Adipose tissue (tissue), 3 donors: ENCODE measurements around the gene LPP. TPM values are rescaled to one million over a fixed set of nuclear protein-coding genes. Genes with fewer than 3 reads are reported as not detected.
"Not testable (repeated sequence)": the region's sequence is repeated elsewhere in the genome, so short reads cannot be mapped to it uniquely, and the experiment has no call there.

Source experiments
- H3K27ac ChIP-seq: one replicate; pipeline ENCODE4 v1.5.1; 2013; ENCODE audit warnings: low read depth, low read length
- WGBS, 3 donors: extraction: QIAGEN DNeasy Blood & Tissue Kit; methylation state at CpG; one replicate each; pipeline ENCODE4 v1.1.7; 2013; 5-methylcytosine and 5-hydroxymethylcytosine counted together
- polyA plus RNA-seq, 3 donors: library from polyadenylated mRNA; stranded (reverse); fragments of 200-250 nt; gene quantifications; one replicate each; pipeline ENCODE4 v1.2.3, GENCODE V29; 2013
- donor health status: healthy with polysubstance abuse.
- donor health status: Bipolar disorder and iron deficiency.
- donor health status: healthy.

LPP gene
- polyA plus RNA-seq, 3 donors, result 3.6 to 25.6 (median 11.3) TPM

GRCh38 chr3:188685789-188686188 lies 531.8 kb downstream of the LPP start:
- no peak overlapping the region for H3K27ac ChIP-seq
- 97 to 100% (median 98%) methylated on average over 1 of the region's 1 CpG for WGBS, 3 donors

DNA sequence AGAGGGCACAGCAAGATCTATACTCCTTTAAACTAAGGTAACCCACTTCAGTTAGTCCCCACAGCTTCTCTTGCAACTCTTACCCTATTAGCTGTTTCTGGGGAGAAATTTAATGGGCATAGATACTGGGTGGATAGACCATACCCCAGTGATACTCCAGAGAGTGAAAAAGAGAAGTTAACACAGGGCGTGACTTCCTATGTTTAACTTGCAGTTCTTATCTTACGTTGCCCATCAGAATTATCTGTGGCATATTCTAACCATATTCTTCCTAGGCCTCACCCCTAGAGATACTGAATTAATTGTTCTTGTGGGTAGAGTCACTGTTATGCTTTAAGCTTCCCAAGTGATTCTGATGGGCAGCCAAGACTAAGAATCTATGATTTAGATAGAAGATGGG lies 532.4 kb downstream of the LPP start:
- 50 to 87% (median 72%) methylated on average over 2 of the region's 2 CpGs for WGBS, 3 donors
- no peak overlapping the region for H3K27ac ChIP-seq

DNA sequence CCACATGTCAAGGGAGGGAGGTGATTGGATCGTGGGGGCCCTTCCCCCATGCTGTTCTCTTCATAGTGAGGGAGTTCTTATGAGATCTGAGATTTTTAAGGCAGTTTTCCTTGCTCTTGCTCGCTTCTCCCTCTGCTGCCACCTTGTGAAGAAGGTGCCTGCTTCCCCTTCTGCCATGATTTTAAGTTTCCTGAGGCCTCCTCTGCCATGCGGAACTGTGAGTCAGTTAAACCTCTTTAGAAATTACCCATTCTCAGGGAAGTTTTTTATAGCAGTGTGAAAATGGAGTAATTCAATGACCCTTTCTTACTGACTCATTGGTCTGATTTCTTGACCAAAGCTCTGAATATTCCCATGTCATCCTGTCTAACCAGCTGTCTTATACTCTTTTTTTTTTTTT lies 533.4 kb downstream of the LPP start:
- H3K27ac ChIP-seq, result no peak overlapping the region
- 57 to 95% (median 79%) methylated on average over 3 of the region's 3 CpGs for WGBS, 3 donors

DNA sequence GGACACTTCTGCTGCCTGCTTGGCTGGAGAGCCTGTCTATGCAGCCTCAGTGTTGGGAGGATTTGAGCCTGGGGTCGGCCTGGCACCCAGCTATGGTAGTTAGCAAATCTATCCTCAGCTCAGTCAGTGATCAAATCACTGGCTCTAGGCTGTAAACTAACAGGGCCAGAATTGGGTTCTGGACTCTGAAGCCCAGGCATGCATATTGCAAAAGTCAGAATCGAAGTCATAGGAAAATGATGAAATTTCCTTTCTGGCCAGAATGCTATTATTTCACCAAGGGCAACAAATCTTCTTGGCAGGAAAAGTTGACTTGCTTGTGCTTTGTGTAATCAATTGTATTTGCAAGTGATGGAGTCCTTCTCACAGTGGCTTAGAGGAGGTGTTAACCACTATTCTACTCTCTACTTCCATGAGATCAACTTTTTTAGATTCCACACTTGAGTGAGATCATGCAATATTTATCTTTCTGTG lies 535.2 kb downstream of the LPP start:
- no peak overlapping the region for H3K27ac ChIP-seq
- 34 to 47% (median 45%) methylated on average over 2 of the region's 2 CpGs for WGBS, 3 donors

DNA sequence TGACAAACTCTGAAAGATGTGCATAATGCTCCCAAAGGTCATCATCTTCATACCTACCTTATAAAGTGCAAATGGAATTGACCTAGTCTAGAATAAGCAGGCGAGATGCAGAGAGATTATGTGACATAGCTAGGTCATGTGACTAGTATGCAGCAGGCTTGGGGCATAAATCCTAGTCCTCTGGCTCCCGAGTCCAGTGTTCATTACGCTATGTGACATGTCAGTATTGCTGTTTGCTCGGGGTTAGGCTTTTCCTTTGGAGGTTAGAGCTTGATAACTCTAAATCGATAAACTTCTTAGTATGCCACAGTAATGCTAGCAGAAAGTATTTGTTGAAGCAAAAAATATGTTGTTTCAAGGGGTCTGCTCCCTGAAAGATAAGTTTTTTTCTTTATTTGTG lies 536.1 kb downstream of the LPP start:
- WGBS, 3 donors, result 73 to 97% (median 95%) methylated on average over 5 of the region's 5 CpGs
- H3K27ac ChIP-seq, result no peak overlapping the region

GRCh38 chr3:188691004-188691403 lies 537.0 kb downstream of the LPP start:
- no peak overlapping the region for H3K27ac ChIP-seq
- 22 to 96% (median 95%) methylated on average over 1 of the region's 1 CpG for WGBS, 3 donors

GRCh38 chr3:188691665-188692064 lies 537.7 kb downstream of the LPP start:
- H3K27ac ChIP-seq, result no peak overlapping the region
- WGBS, 3 donors, result 93 to 97% (median 94%) methylated on average over 1 of the region's 1 CpG

DNA sequence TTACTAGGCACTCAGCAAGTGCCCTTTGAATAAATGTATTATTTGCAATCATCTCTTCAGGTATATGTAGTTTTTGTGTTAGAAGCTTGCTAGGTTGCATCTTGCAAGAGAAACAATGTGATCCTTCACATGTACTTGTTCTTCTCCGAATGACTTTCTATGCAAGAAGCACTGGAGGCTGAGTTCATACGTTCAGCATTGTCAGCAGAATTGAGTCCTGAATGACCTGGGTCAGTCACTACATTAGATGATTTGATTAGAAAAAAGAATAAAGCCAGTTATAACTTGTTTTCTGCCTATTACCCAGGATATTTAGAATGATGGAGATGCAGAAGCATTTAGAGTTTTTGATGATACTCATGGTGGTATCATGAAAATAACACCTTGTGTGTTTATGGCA lies 538.7 kb downstream of the LPP start:
- 91 to 94% (median 93%) methylated on average over 2 of the region's 2 CpGs for WGBS, 3 donors

DNA sequence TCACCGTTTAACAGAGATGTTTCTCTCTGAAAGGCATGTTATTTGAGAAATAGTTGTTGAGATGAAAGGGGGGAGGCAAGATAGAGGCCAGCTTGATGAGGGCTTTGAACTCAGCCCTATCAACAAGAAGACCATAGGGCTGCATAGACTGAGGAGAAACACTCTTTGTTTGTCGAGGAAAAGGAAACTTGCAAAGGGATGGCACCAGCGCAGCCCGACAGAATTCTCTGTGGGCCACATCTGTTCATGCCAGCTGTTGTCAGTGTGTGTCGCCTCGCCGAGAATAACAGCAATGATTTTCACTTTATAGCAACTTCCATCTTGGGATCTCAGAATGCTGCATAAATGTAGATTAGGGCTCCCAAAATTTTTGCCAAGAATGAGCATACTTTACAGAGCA lies 539.5 kb downstream of the LPP start:
- no peak overlapping the region for H3K27ac ChIP-seq
- 90 to 92% (median 91%) methylated on average over 7 of the region's 7 CpGs for WGBS, 3 donors

More for the DNA sequence above, 538.7 kb downstream of the LPP start:
- no peak overlapping the region for H3K27ac ChIP-seq

DNA sequence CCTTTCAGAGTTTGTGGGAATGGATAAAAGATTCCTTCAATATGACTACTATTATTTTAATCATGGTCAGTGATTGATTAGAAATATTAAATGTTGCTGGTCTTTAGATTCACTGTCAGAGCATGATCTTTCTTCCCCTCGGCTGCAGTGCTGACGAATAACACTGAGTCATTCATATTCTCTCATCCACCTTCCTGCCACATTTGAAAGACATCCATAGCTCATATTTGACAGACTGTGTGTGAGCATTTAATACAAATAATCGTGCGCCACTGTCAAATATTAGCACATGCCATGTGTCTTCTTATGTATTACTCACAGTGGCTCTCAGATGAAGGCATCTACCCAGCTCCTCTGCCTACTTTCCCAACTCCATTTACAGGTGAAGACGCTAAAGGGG lies 541.3 kb downstream of the LPP start:
- H3K27ac ChIP-seq, result no peak overlapping the region
- WGBS, 3 donors, result 90 to 92% (median 91%) methylated on average over 5 of the region's 5 CpGs

- no peak overlapping the region for H3K27ac ChIP-seq
- WGBS, 3 donors, result 90 to 94% (median 92%) methylated on average over 7 of the region's 7 CpGs
These were observed 543.2 kb downstream of the LPP start for GRCh38 chr3:188697127-188697526.

GRCh38 chr3:188698436-188698835 lies 544.5 kb downstream of the LPP start:
- 87 to 97% (median 97%) methylated on average over 12 of the region's 12 CpGs for WGBS, 3 donors
- no peak overlapping the region for H3K27ac ChIP-seq

GRCh38 chr3:188700501-188700900 lies 546.5 kb downstream of the LPP start:
- H3K27ac ChIP-seq, result no peak overlapping the region

- H3K27ac ChIP-seq, result no peak overlapping the region
These were observed 547.0 kb downstream of the LPP start for GRCh38 chr3:188700918-188701317.

- 59 to 68% (median 65%) methylated on average over 4 of the region's 4 CpGs for WGBS, 3 donors
- no peak overlapping the region for H3K27ac ChIP-seq
These were observed 547.6 kb downstream of the LPP start for GRCh38 chr3:188701485-188701969.

DNA sequence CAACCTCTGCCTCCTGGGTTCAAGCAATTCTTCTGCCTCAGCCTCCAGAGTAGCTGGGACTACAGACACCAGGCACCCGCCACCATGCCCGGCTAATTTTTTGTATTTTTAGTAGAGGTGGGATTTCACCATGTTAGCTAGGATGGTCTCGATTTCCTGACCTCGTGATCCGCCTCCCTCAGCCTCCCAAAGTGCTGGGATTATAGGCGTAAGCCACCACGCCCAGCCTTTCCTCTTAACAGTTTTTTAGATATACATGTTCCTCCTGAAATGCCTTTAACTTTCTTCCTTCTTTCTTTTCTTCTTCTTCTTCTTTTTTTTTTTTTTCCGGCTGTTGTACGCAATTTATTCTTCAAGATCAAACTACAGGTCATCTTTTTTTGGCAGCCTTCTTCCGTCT lies 548.1 kb downstream of the LPP start:
- H3K27ac ChIP-seq, result not testable (repeated sequence)
- WGBS, 3 donors, result 71 to 91% (median 73%) methylated on average over 10 of the region's 10 CpGs

- 94 to 100% (median 95%) methylated on average over 1 of the region's 1 CpG for WGBS, 3 donors
- H3K27ac ChIP-seq, result no peak overlapping the region
These were observed 552.2 kb downstream of the LPP start for GRCh38 chr3:188706176-188706575.

DNA sequence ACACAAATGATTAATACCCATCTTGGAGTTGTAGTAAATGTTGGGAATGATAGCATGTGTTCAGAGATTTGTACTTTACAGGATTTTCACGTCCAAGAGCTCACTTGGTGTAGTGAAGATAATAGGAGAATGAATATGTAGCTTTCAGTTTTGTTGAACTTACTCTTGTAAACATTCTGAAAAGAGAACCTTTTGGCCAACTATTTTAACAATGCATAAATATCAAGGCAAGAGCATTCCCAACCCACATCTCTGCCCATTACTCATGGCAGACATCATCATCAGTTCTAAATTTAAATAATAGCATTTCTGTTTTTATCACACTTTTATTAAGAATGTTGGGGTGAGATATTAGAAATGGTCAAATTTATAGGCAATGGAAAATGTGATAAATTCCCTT lies 552.6 kb downstream of the LPP start:
- 65 to 89% (median 89%) methylated on average over 1 of the region's 1 CpG for WGBS, 3 donors
- H3K27ac ChIP-seq, result no peak overlapping the region

DNA sequence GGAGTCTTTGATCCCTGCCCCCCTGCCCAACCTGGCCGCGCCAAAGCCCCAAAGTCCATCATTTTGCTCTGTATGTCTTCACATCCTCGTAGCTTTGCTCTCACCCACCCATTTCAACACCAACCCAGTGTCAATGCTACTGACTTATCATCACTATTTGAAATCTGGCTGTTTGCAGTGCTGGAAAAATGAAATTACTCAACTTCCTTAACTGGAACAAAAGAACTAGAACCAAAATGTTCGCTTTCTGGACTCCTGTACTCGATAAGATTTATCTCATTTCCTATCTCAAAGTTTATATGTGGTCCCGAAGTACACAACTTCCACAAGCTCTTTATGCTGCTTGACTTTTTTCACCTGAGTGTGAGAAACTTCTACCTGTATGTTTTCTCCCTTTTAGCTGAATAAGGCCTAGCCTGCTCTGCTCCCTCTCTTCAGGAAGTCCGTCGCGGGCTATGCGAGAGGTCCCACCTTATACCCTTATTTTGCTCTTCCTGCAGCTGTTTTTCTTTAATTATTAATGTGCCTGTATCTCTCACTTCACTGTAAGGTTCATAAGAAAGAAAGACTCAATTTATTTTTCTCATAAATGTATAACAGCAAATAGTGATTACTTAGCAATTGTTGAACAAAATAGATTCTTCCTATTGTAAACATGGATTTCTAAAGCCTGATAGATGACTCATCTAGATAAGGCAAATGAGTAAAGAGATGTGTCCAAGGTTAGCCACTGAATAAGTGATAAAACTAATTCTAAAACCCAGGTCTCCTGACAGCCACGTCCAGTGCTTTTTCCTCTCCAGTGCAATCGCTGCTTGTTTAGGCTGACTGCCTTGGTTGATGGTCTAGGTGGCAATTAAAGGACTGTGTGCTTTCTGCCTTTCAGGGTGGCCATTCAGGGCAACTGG lies 553.7 kb downstream of the LPP start:
- 69 to 87% (median 71%) methylated on average over 12 of the region's 12 CpGs for WGBS, 3 donors
- no peak overlapping the region for H3K27ac ChIP-seq

GRCh38 chr3:188711881-188712247 lies 557.9 kb downstream of the LPP start:
- no peak overlapping the region for H3K27ac ChIP-seq
- 40 to 78% (median 47%) methylated on average over 3 of the region's 3 CpGs for WGBS, 3 donors
